Measurements from ENCODE around the gene GAS6.

DNA sequence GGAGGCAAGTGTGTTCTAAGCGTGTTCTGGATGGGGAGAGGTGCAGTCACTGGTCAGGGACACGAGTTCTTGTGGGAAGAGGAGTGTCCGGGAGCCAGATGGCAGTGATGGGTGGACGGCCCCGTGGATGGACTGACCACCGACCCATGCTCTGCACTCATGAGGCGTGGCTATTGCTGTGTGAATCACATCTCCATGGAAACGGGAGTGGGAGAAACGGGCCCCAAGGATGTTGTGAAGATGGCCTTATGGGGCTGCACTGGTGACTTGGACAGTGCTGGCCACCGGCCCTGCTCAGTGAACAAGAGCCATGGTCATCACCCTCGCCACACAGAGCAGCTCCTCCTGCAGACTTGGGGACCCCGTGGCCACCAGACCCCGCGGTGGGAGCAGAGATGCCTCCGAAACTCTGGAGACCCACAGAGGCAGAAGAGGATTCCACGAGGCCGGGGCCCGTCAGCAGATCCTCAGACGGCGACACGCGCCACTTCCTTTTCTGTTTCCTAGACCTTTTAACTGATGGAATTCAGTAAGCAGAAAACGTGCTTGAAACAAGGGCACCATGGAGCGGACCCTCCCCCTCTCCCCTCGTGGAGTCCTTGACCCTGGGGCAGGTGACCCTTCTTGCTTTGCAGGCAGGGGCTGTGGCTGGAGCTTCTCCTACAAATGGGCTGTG lies 47.5 kb downstream of the GAS6 start:
- TF ChIP-seq, protein P1, sequence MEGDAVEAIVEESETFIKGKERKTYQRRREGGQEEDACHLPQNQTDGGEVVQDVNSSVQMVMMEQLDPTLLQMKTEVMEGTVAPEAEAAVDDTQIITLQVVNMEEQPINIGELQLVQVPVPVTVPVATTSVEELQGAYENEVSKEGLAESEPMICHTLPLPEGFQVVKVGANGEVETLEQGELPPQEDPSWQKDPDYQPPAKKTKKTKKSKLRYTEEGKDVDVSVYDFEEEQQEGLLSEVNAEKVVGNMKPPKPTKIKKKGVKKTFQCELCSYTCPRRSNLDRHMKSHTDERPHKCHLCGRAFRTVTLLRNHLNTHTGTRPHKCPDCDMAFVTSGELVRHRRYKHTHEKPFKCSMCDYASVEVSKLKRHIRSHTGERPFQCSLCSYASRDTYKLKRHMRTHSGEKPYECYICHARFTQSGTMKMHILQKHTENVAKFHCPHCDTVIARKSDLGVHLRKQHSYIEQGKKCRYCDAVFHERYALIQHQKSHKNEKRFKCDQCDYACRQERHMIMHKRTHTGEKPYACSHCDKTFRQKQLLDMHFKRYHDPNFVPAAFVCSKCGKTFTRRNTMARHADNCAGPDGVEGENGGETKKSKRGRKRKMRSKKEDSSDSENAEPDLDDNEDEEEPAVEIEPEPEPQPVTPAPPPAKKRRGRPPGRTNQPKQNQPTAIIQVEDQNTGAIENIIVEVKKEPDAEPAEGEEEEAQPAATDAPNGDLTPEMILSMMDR (IDR thresholded peaks at IDR 0.05): no peak
- no peak for TF ChIP-seq POLR2A (IDR thresholded peaks at IDR 0.05)
